Effector memory CD4-positive, alpha-beta T cell (primary cell): ENCODE results near the gene PRR5L.
A peak's percentile ranks its signal among the peaks of the same experiment; 100 is the strongest.
"Not testable (repeated sequence)": the region's sequence is repeated elsewhere in the genome, so short reads cannot be mapped to it uniquely, and the experiment has no call there.

Experiments used
- DNase-seq, 3 donors: peaks; one replicate each; pipeline ENCODE4 v3.0.0-alpha.2; 2020
- H3K27ac ChIP-seq: 2 replicates; pipeline ENCODE4 v1.7.0; 2013; ENCODE audit warnings: mild to moderate bottlenecking, low read length, moderate library complexity; ENCODE audit not compliant: insufficient read depth, poor library complexity, severe bottlenecking
- H3K27me3 ChIP-seq: replicated peaks from 2 replicates; pipeline ENCODE4 v1.7.0; 2013; ENCODE audit warnings: mild to moderate bottlenecking, low read length; ENCODE audit not compliant: insufficient read depth, control insufficient read depth, poor library complexity, severe bottlenecking
- H3K36me3 ChIP-seq: 2 replicates; pipeline ENCODE4 v1.7.0; 2013; ENCODE audit warnings: mild to moderate bottlenecking, low read length, moderate library complexity; ENCODE audit not compliant: control insufficient read depth, insufficient read depth
- H3K4me1 ChIP-seq: 2 replicates; pipeline ENCODE4 v1.7.0; 2013; ENCODE audit warnings: low read length, mild to moderate bottlenecking; ENCODE audit not compliant: control insufficient read depth, insufficient read depth, poor library complexity, severe bottlenecking
- H3K4me3 ChIP-seq: 2 replicates; pipeline ENCODE4 v1.7.0; 2013; ENCODE audit warnings: low read length, low read depth, mild to moderate bottlenecking; ENCODE audit not compliant: insufficient read depth, poor library complexity, severe bottlenecking
- H3K9me3 ChIP-seq: 2 replicates; pipeline ENCODE4 v1.7.0; 2013; ENCODE audit warnings: mild to moderate bottlenecking, low read length, moderate library complexity; ENCODE audit not compliant: control insufficient read depth

PRR5L gene

GRCh38 chr11:36501236-36501635 lies 205.1 kb downstream of the PRR5L start:
- H3K27me3 ChIP-seq = no peaks in the 10 kb centered on the region
- no peak overlapping the region for H3K4me3 ChIP-seq
- no peak for DNase-seq
- H3K27ac ChIP-seq = no peak overlapping the region
- peaks cover 48% of the 10 kb centered on the region for H3K36me3 ChIP-seq
- H3K4me1 ChIP-seq = no peaks in the 10 kb centered on the region
- no peaks in the 10 kb centered on the region for H3K9me3 ChIP-seq

- no peak for DNase-seq
- no peaks in the 10 kb centered on the region for H3K9me3 ChIP-seq
- no peak overlapping the region for H3K4me3 ChIP-seq
- H3K27ac ChIP-seq = peak overlapping the region; percentile 10
- H3K36me3 ChIP-seq = no peaks in the 10 kb centered on the region
- peaks cover 4% of the 10 kb centered on the region for H3K4me1 ChIP-seq
- no peaks in the 10 kb centered on the region for H3K27me3 ChIP-seq
Measured at GRCh38 chr11:36507824-36508489, 211.9 kb downstream of the PRR5L start.

- Histone ChIP-seq H3K9me3 (no peaks in the 10 kb centered on the region), H3K27ac (peak overlapping the region; percentile 79), H3K4me3 (peak overlapping the region; percentile 72), H3K4me1 (peaks cover 4% of the 10 kb centered on the region), H3K27me3 (no peaks in the 10 kb centered on the region), H3K36me3 (no peaks in the 10 kb centered on the region)
- no peak for DNase-seq
Measured at GRCh38 chr11:36508743-36509142, 212.7 kb downstream of the PRR5L start.

- H3K36me3 ChIP-seq = no peaks in the 10 kb centered on the region
- peak in 2 of 3 donors; percentile 12 to 24 for DNase-seq
- no peaks in the 10 kb centered on the region for H3K9me3 ChIP-seq
- peak overlapping the region; percentile 79 for H3K27ac ChIP-seq
- H3K4me1 ChIP-seq = peaks cover 4% of the 10 kb centered on the region
- no peaks in the 10 kb centered on the region for H3K27me3 ChIP-seq
- peak overlapping the region; percentile 72 for H3K4me3 ChIP-seq
Measured at GRCh38 chr11:36509201-36509639, 213.1 kb downstream of the PRR5L start.

- DNase-seq = peak; percentile 72 to 81 (median 73)
- Histone ChIP-seq H3K27me3 (no peaks in the 10 kb centered on the region), H3K9me3 (no peaks in the 10 kb centered on the region), H3K36me3 (no peaks in the 10 kb centered on the region), H3K4me1 (peaks cover 4% of the 10 kb centered on the region), H3K4me3 (peak within 1 kb of the TSS; percentile 72), H3K27ac (peak within 1 kb of the TSS; percentile 79)
Measured at GRCh38 chr11:36509694-36510593, 213.9 kb downstream of the PRR5L start, which contains the start of gene TRAF6. Gene TRAF6 (minus strand): TSS chr11:36510272. CDS start chr11:36501515, 8,757 bp downstream.

GRCh38 chr11:36510594-36510942 lies 214.5 kb downstream of the PRR5L start:
- no peaks in the 10 kb centered on the region for H3K9me3 ChIP-seq
- no peaks in the 10 kb centered on the region for H3K27me3 ChIP-seq
- H3K36me3 ChIP-seq = no peaks in the 10 kb centered on the region
- peak overlapping the region; percentile 79 for H3K27ac ChIP-seq
- peak overlapping the region; percentile 72 for H3K4me3 ChIP-seq
- peaks cover 4% of the 10 kb centered on the region for H3K4me1 ChIP-seq
- no peak for DNase-seq

GRCh38 chr11:36511062-36511461 lies 215.0 kb downstream of the PRR5L start:
- H3K36me3 ChIP-seq, DNase-seq, H3K27me3 ChIP-seq, H3K4me3 ChIP-seq, H3K27ac ChIP-seq, H3K4me1 ChIP-seq, H3K9me3 ChIP-seq: not testable (repeated sequence)

- Histone ChIP-seq H3K9me3 (no peaks in the 10 kb centered on the region), H3K4me1 (peaks cover 4% of the 10 kb centered on the region), H3K4me3 (no peak overlapping the region), H3K27ac (no peak overlapping the region), H3K36me3 (no peaks in the 10 kb centered on the region), H3K27me3 (no peaks in the 10 kb centered on the region)
- no peak for DNase-seq
Measured at GRCh38 chr11:36512016-36512415, 215.9 kb downstream of the PRR5L start.

GRCh38 chr11:36513965-36514364 lies 217.9 kb downstream of the PRR5L start:
- Histone ChIP-seq H3K27me3 (no peaks in the 10 kb centered on the region), H3K4me3 (no peak overlapping the region), H3K9me3 (no peaks in the 10 kb centered on the region), H3K27ac (no peak overlapping the region), H3K36me3 (no peaks in the 10 kb centered on the region), H3K4me1 (no peaks in the 10 kb centered on the region)
- DNase-seq = no peak
